NK-92 (cell line): ENCODE data around the gene ACSF3.

Source experiments
- DNase-seq: peaks from one replicate; lab custom pipeline; 2025; ENCODE audit not compliant: unreplicated experiment; lab: John Stamatoyannopoulos, UW

ACSF3 gene

GRCh38 chr16:89094252-89094879 is 714 bp downstream of the ACSF3 start:
- DNase-seq, result no peak

DNA sequence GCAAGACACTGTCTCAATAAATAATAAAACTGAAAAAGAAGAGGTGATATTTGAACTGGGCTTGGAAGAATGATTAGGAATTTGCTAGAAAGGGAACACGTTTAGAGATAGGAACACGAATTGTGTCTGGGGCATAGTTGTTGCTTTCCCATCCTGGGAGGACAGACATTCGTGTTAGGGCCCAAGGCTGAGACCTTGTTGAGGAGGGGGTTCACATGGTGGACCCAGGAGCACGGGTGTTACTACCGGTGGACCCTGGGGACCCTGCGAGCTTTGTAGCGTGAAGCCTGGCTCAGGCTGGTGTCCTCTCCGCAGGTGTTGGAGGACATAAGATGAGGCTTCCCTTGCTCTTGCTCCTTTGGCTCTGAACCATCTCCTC is 1.2 kb downstream of the ACSF3 start:
- no peak for DNase-seq

DNA sequence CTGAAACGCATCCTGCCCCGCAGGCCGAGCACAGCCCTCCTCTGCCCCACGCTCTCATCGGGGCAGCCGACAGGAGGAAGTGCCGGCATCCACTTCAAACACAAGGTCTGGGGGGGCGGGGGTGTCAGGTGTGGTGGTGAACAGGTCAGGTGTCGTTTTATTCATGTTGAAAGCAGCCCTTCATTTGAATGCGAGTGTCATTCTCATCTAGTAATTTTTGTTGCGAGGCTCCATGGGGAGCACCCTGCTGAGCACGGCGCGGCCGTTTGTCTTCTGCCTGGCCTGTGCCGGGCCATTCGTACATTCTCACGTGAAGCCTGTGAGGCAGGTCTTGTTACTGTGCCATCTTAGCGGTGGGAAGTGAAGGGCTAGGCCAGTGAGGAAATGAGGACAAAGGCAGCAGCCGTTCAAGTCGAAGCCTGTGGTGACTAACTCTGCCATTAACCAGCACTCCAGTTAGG is 1.9 kb downstream of the ACSF3 start:
- DNase-seq, result no peak

- DNase-seq, result no peak
Measured at GRCh38 chr16:89096042-89096717, 2.5 kb downstream of the ACSF3 start.

GRCh38 chr16:89096768-89097391 is 3.2 kb downstream of the ACSF3 start:
- no peak for DNase-seq

DNA sequence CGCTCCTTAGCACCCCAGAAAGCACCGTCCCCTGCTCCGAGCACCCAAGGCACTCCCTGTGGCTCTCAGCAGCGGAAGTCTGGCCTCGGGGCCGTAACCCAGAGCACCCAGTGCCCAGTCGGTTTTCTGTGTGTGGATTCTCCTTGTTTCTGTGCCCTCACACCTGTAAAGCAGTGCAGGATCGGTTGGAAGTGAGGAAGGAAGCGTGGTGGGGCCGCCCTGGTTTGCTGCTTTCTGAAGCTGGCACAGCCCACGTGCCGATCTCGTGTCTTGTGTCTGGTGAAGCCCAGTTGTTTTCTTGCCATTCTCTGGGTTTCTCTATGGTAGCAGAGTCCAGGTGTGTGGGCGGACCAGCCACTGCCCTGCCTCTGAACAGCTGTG is 3.7 kb downstream of the ACSF3 start:
- DNase-seq, result no peak

DNA sequence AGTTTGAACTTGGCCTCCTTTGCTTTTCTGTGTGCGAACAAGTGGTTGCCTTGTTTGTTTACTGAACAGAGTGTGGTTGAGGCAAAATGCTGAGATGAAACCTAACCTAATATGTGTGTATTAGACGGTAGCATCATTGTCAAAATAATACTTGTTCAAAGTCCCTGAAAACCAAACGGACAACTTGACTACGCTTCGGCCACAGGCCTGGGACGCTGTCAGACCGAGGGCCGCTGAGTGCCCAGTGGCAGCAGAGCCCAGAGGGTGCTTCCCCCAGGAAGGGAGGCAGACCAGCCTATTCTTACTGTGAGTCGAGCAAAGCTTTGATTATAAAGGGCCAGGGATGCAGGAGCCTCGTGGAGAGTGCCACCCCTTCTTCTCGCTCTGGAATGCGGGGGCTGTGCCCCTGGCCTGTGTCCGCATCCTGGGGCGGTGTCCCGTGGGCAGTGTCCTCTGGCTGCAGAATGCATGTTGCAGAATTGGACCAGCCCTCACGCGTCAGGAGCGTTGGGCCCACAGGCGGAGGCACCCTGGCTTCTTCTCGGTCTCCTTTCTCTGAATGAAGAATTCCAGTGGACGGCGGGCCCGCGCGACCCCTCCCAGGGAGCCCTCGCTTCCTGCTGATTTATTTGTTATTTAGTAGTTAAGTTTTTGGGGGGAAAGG is 5.2 kb downstream of the ACSF3 start:
- no peak for DNase-seq

DNA sequence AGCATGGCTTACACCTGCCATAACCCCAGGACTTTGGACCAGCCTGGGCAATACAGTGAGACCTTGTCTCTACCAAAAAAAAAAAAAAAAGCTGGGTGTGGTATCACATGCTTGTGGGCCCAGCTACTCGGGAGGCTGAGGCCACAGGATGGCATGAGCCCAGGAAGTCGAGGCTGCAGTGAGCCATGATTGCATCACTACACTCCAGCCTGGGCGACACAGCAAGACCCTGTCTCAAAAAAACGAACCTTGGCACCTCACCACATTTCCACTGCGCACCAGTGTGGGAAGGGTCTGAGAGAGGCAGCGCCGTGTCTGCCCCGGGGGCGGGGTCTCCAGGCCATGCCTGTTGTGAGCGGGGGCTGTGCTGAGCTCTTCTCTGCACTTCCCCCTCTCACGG is 6.3 kb downstream of the ACSF3 start:
- no peak for DNase-seq

DNA sequence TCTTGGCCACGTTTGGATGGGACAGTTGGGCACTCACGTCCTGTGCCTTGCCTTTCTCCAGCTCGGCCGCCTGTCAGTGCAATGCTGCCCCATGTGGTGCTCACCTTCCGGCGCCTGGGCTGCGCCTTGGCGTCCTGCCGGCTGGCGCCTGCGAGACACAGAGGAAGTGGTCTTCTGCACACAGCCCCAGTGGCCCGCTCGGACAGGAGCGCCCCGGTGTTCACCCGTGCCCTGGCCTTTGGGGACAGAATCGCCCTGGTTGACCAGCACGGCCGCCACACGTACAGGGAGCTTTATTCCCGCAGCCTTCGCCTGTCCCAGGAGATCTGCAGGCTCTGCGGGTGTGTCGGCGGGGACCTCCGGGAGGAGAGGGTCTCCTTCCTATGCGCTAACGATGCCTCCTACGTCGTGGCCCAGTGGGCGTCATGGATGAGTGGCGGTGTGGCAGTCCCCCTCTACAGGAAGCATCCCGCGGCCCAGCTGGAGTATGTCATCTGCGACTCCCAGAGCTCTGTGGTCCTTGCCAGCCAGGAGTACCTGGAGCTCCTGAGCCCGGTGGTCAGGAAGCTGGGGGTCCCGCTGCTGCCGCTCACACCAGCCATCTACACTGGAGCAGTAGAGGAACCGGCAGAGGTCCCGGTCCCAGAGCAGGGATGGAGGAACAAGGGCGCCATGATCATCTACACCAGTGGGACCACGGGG is 7.1 kb downstream of the ACSF3 start:
- DNase-seq, result no peak

DNA sequence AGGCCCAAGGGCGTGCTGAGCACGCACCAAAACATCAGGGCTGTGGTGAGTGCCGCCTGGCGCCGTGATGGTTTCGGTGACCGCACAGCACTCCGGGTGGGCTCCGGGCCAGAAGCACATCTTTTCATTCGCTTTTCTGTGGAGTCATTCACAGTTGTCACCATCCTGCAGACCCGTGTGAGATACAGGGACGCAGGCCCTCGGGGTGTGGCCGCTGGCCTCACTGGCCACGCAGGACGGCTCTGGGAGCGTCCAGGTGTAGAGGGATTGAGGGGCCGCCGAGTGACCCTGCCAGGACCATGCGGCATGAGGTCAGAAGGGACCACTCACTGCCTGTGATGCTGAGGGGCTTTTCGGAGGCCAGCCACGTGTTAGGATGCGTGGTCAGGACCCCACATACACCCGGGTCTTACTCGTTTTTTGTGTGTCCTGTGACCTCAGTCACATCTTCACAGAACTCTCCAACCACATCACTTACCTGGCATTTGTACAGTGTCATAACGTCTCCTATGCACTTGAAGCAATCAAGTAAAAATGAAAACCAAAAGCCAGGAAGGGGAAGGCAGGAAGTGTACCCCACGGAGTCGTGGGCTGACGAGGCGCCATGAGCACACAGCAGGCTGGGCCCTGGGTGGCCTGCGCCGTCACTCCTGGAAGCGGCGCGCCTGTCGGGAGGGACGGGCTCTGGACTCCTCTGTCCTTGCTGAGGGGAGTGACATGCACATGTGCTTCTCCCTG is 7.8 kb downstream of the ACSF3 start:
- no peak for DNase-seq

- DNase-seq, result no peak
Measured at GRCh38 chr16:89102041-89102471, 8.4 kb downstream of the ACSF3 start.

- DNase-seq, result no peak
Measured at GRCh38 chr16:89102481-89103073, 8.9 kb downstream of the ACSF3 start.

GRCh38 chr16:89103156-89103555 is 9.5 kb downstream of the ACSF3 start:
- no peak for DNase-seq

DNA sequence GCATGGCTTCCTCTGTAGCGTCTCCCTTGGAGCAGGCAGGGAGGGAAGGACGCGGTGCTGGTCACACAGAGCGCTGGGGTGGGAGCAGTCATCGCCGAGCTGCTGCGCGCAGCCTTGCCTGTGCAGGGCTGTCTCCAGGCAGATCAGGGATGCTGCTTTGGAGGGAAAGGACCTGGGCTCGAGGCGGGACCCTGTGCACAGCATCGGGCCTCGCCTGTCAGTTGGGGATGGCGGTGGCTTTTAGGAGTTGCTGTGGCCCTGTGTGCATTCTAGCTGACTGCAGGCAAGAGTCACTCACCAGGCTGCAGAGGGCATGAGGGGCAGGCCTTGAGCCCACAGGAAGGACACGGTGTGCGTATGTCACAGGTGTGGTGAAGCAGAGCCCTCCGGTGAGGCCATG is 10.1 kb downstream of the ACSF3 start:
- DNase-seq, result no peak

GRCh38 chr16:89104303-89104702 is 10.7 kb downstream of the ACSF3 start:
- DNase-seq, result no peak

DNA sequence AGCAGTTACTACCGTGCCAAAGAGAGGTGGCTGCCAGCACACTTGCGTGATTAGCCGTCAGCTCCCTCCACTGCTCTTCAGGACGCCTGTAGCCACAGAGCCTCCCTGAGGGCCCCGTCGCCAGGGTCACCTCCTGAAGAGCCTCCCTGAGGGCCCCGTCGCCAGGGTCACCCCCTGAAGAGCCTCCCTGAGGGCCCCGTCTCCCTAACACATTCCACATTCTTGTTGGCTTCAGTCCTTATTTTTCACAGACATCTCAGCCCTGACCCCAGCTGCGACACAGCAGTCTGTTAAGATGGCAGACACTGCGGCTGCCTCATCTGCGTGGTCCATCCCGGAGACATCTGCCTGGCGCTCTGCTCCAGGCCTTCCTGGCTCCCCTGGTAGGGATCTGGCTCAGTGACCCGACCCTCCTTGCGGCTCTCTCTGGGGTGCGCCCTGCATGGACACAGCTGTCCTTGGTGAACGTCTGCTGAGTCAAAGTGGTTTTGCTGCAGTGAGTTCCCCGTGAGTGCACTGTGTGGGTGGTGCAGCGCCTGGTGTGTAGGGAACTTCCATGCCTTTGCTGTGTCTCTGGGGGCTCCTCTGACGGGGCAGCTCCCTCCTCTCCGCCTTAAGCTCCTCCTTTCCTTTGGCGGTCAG is 11.4 kb downstream of the ACSF3 start:
- DNase-seq, result no peak

DNA sequence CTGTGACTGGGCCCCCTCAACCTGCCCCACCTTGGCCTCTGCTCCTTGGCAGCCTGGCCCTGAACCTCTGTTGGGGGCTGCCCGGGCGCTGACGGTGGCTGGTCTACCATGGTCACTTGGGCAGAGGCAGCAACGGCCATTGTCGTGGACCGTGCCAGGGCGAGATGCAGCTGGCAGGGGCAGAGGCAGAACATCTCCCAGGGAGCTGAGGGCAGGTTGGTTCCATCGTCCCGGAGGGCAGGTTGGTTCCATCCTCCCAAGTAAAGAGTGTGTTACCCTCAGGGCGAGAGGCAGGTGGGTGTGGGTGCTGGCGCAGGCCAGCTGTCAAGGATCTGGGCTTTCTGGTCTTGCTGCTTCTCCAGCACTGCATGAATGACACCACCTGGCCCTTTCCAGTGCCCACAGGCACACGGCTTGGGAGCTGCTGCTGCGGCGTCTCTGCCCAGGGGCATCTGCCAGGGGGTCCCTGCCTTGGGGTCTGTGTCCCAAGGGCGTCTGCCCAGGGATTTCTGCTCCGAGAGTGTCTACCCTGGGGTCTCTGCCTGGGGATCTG is 12.0 kb downstream of the ACSF3 start:
- no peak for DNase-seq

DNA sequence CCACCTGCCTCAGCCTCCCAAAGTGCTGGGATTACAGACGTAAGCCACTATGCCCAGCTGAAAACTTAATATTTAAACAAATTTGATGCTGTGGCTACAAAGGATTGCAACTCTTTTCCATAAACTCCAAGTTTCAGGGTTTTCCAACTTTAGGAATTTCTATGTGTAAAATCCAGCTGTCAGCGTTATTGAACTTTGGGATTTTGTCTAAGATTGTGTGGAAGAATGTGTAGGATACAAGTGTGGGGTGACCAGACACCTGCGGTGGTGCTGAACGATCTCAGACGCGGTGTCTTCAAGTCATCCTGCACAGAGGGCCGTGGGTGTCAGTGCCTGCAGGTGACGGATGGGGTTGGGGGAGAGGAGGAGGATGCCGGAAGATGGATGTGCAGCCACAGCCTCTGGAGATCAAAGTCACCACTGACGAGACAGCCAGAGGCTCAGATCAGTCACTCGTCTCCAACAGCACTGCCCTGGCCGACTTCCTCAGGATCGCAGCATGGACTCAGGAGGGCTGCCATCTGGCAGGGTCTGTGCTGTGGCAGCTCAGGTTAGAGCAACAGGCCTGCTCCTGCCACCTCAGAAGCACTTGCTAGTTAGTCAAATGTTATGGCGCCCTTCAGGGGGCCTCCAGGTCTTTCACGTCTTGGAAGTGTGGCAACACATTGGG is 13.0 kb downstream of the ACSF3 start:
- DNase-seq, result no peak

- no peak for DNase-seq
Measured at GRCh38 chr16:89107203-89107582, 13.5 kb downstream of the ACSF3 start.
